Measurements from ENCODE around the gene FNIP1.
"Not testable (repeated sequence)": the region's sequence is repeated elsewhere in the genome, so short reads cannot be mapped to it uniquely, and the experiment has no call there.

FNIP1 gene

GRCh38 chr5:131682826-131683225, 114.0 kb downstream of the FNIP1 start:
- DNase-seq (ENCODE audit: low spot score) = no peak
- TF ChIP-seq CTCF (IDR thresholded peaks at IDR 0.05; ENCODE audit: extremely low read depth, missing control alignments) = no peak

- no peak for TF ChIP-seq CTCF (IDR thresholded peaks at IDR 0.05; ENCODE audit: extremely low read depth, missing control alignments)
- no peak for DNase-seq (ENCODE audit: low spot score)
These were observed 114.6 kb downstream of the FNIP1 start for GRCh38 chr5:131682175-131682574.

- no peak for DNase-seq (ENCODE audit: low spot score)
- TF ChIP-seq CTCF (IDR thresholded peaks at IDR 0.05; ENCODE audit: extremely low read depth, missing control alignments) = no peak
These were observed 116.9 kb downstream of the FNIP1 start for GRCh38 chr5:131679911-131680310.

GRCh38 chr5:131678273-131678672, 118.5 kb downstream of the FNIP1 start:
- not testable (repeated sequence) for DNase-seq (ENCODE audit: low spot score)

GRCh38 chr5:131677115-131677514, 119.7 kb downstream of the FNIP1 start:
- no peak for DNase-seq (ENCODE audit: low spot score)
- TF ChIP-seq CTCF (IDR thresholded peaks at IDR 0.05; ENCODE audit: extremely low read depth, missing control alignments) = no peak

GRCh38 chr5:131672776-131673175, 124.0 kb downstream of the FNIP1 start:
- TF ChIP-seq CTCF (IDR thresholded peaks at IDR 0.05; ENCODE audit: extremely low read depth, missing control alignments) = no peak
- DNase-seq (ENCODE audit: low spot score) = peak; percentile 7

- DNase-seq (ENCODE audit: low spot score) = no peak
- no peak for TF ChIP-seq CTCF (IDR thresholded peaks at IDR 0.05; ENCODE audit: extremely low read depth, missing control alignments)
These were observed 124.7 kb downstream of the FNIP1 start for GRCh38 chr5:131671994-131672655.

- TF ChIP-seq CTCF (IDR thresholded peaks at IDR 0.05; ENCODE audit: extremely low read depth, missing control alignments) = no peak
- peak; percentile 19 for DNase-seq (ENCODE audit: low spot score)
These were observed 125.4 kb downstream of the FNIP1 start for GRCh38 chr5:131671409-131671808.

Data from GM20000 (cell line).